Hepatocyte (in vitro differentiated cells): ENCODE data around the gene LHX8.

Experiments used
- CTCF ChIP-seq: fragments of 200-600 bp; sonication (generic); IDR thresholded peaks from 2 replicates; pipeline ENCODE4 v1.5.1; 2016; ENCODE audit warnings: antibody characterized with exemption, mild to moderate bottlenecking; ENCODE audit not compliant: poor library complexity
- EZH2 ChIP-seq: fragments of 200-600 bp; sonication (generic); IDR thresholded peaks from 2 replicates; pipeline ENCODE4 v1.6.1; 2016; ENCODE audit warnings: antibody characterized with exemption, mild to moderate bottlenecking, borderline replicate concordance
- EZH2phosphoT487 ChIP-seq: fragments of 200-600 bp; sonication (generic); IDR thresholded peaks from one replicate; pipeline ENCODE4 v1.6.1; 2018; ENCODE audit warnings: antibody characterized with exemption, mild to moderate bottlenecking, low read depth, moderate library complexity; ENCODE audit not compliant: unreplicated experiment, severe bottlenecking

DNA sequence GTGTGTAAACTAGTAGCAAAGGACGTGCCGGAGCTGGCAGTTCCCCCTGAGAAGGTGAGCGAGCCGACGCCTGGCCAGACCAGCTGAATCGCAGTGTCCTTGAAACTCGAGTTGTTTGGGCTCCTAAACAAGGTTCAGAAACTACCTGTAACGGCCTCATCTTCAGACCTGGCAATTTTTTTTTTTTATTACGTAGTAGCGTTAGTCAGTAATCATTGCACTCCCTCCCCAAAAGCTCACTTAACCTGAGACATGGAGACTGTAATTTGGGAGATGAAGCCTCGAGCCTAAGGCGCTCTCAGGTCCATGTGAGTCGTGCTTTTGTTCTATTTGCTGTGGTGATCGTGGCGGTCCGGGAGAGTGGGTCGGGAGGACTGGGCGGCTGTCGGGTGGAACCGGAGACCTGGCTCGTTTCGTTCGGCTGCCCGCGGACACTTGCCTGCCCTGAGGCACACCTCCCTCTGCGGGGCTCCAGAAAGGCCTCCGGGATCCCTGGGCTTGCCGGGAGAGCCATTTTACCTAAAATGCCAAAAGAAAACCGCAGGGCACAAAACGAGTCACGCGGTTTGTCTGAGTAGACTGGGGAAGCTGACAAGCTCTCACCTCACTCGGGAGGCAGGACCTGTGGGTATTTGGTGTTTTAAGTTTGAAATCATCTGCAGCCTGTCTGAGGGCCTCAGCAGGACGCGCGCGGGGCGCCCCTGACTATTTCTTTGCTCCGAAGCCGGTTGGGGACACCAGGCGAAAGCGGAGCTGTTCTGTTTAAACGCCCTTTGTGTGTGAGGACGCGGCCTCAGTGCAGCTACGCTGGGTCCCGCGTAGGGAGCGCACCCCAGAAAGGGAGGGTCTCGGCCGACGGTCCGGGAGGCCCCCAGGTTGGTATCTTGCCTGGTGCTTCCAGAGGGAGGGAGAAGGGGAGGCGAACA, 722 bp downstream of the LHX8 start:
- TF ChIP-seq CTCF (no peak), EZH2 (peak; percentile 88), EZH2phosphoT487 (no peak)
